Fibroblast of lung (primary cell): ENCODE data around the gene VTI1B. TPM values are rescaled to one million over a fixed set of nuclear protein-coding genes. Genes with fewer than 3 reads are reported as not detected.

Experiments
- DNase-seq, 2 donors: peaks; one replicate each; pipeline versions ENCODE4 v3.0.0 to v3.0.0-alpha.2; 2010; ENCODE audit warnings: low read depth in 2 of 2
- H2AFZ ChIP-seq: 2 replicates; pipeline ENCODE4 v1.5.1; 2012; ENCODE audit warnings: low read length, control low read depth, inconsistent platforms
- H3K27ac ChIP-seq: 2 replicates; pipeline ENCODE4 v1.5.1; 2011; ENCODE audit warnings: low read length, control low read depth; ENCODE audit not compliant: insufficient read depth
- H3K27me3 ChIP-seq: 2 replicates; pipeline ENCODE4 v1.5.1; 2011; ENCODE audit warnings: mild to moderate bottlenecking, low read length; ENCODE audit not compliant: control insufficient read depth, insufficient read depth
- H3K36me3 ChIP-seq: 2 replicates; pipeline ENCODE4 v1.5.1; 2011; ENCODE audit warnings: low read length; ENCODE audit not compliant: control insufficient read depth, insufficient read depth
- H3K4me1 ChIP-seq: 2 replicates; pipeline ENCODE4 v1.5.1; 2011; ENCODE audit warnings: low read length; ENCODE audit not compliant: control insufficient read depth, insufficient read depth; ENCODE audit errors: extremely low read depth
- H3K4me2 ChIP-seq: 2 replicates; pipeline ENCODE4 v1.5.1; 2011; ENCODE audit warnings: low read length, control low read depth; ENCODE audit not compliant: insufficient read depth; ENCODE audit errors: extremely low read depth
- H3K4me3 ChIP-seq, 4 experiments: fragments of 200-600 bp in 1 of 4; sonication (generic) in 1 of 4; replicated peaks in 1 of 4; 2 replicates each; pipeline ENCODE4 v1.5.1; 2011 to 2016; ENCODE audit warnings: low read length in 4 of 4, low read depth in 3 of 4, mild to moderate bottlenecking in 3 of 4, control low read depth in 2 of 4, inconsistent platforms in 1 of 4, mixed read lengths in 1 of 4; ENCODE audit not compliant: insufficient read depth in 1 of 4; ENCODE audit errors: control extremely low read depth in 1 of 4
- H3K79me2 ChIP-seq: 2 replicates; pipeline ENCODE4 v1.5.1; 2012; ENCODE audit warnings: mild to moderate bottlenecking, low read length, inconsistent platforms; ENCODE audit not compliant: control insufficient read depth, insufficient read depth
- H3K9ac ChIP-seq: 2 replicates; pipeline ENCODE4 v1.5.1; 2011; ENCODE audit warnings: mild to moderate bottlenecking, low read length, control low read depth; ENCODE audit not compliant: insufficient read depth
- H3K9me3 ChIP-seq: 2 replicates; pipeline ENCODE4 v1.5.1; 2012; ENCODE audit warnings: low read depth, low read length; ENCODE audit not compliant: control insufficient read depth, insufficient read depth
- H4K20me1 ChIP-seq: 2 replicates; pipeline ENCODE4 v1.5.1; 2011; ENCODE audit warnings: low read length; ENCODE audit not compliant: control insufficient read depth, insufficient read depth; ENCODE audit errors: extremely low read depth
- CTCF ChIP-seq, 2 donors: IDR thresholded peaks in 1 of 2; conservative IDR thresholded peaks in 1 of 2; 1 replicate in 1 of 2; 2 replicates in 1 of 2; pipeline ENCODE4 v1.5.1; 2011 to 2012; ENCODE audit warnings: low read length in 2 of 2, control low read depth in 1 of 2, inconsistent platforms in 1 of 2, low read depth in 1 of 2, mild to moderate bottlenecking in 1 of 2
- EZH2 ChIP-seq: IDR thresholded peaks from 2 replicates; pipeline ENCODE4 v1.5.1; 2012; ENCODE audit warnings: low read length, control low read depth, mild to moderate bottlenecking; ENCODE audit errors: missing control alignments
- polyA plus RNA-seq, 2 donors: library from polyadenylated mRNA; depleted of rRNA in 1 of 2; stranded (reverse) in 1 of 2; unstranded in 1 of 2; fragments of >200 nt; gene quantifications; 2 replicates each; pipeline ENCODE4 v1.2.1, GENCODE V29; 2011 to 2012; ENCODE audit warnings: missing spikeins in 1 of 2
- total RNA-seq: library from RNA; depleted of rRNA; stranded (reverse); fragments of >200 nt; gene quantifications from 2 replicates; pipeline ENCODE4 v1.2.1, GENCODE V29; 2014

The VTI1B gene
- total and polyA plus RNA-seq, 2 donors (not counting 1 experiment from before 2014, with no cell fraction given), result 67.9 to 89.8 TPM

DNA sequence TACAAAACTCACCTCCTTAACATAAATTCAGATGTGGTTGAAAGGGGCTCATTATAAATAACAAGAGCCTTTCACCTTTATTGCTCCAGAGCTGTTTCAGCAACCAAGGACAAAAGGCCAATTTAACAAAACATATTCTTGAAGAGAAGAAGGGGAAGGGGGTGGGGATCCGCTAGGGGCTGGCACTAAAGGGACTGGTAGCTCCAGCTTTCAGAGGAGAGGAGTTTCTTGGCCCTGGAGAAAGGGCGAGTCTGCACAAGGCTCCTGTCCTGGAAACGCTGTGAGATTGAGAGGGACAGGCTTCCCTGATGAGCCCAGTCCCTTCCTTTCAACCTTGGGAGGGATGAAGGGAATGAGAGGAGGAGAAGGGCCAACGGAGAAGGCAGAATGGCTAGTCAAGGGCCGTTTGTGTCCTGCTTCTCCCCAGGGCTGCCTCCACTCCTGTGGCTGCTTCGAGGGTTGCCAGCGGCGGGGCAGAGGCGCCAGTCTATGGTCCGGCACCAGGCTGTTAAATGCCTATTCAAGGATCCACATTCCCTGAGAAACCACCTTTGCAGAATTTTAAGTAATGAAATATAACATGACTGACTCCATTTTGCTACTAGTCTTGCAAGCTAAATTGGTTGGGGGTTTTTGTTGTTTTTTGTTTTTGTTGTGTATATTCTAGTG lies 64.7 kb downstream of the VTI1B start:
- TF ChIP-seq EZH2, result no peak
- TF ChIP-seq CTCF (conservative IDR thresholded peaks at IDR 0.05 in 1 of 2, IDR thresholded peaks at IDR 0.05 in 1 of 2; ENCODE audit: low read depth in 1 of 2, low read length in 2 of 2), result no peak
- Histone ChIP-seq H3K27me3 (peaks cover 14% of the 10 kb centered on the region), H2AFZ (no peak overlapping the region), H3K4me2 (no peak overlapping the region), H3K4me1 (no peaks in the 10 kb centered on the region), H3K9me3 (no peaks in the 10 kb centered on the region), H3K36me3 (no peaks in the 10 kb centered on the region), H3K79me2 (no peaks in the 10 kb centered on the region), H3K9ac (no peak overlapping the region), H3K27ac (no peak overlapping the region), H3K4me3 (no peak overlapping the region), H4K20me1 (no peaks in the 10 kb centered on the region)
- no peak for DNase-seq

DNA sequence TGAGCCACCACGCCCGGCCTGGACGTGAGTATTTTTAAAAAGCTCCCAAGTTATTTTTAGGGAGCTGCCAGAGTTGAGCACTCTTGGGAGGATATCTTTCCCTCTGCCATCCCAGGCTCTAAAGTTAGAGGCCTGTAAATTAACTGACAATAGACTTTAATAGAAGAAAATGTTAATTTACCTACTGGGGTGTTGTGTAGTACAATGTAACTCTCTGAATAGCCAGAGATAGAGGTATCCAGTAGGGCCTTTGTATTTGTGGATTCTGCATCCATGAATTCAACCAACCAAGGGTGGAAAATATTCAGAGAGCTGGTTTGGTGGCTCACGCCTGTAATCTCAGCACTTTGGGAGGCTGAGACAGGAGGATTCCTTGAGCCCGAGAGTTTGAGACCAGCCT lies 66.8 kb downstream of the VTI1B start:
- H3K27ac ChIP-seq, result no peak overlapping the region
- no peak for DNase-seq
- no peaks in the 10 kb centered on the region for H4K20me1 ChIP-seq

DNA sequence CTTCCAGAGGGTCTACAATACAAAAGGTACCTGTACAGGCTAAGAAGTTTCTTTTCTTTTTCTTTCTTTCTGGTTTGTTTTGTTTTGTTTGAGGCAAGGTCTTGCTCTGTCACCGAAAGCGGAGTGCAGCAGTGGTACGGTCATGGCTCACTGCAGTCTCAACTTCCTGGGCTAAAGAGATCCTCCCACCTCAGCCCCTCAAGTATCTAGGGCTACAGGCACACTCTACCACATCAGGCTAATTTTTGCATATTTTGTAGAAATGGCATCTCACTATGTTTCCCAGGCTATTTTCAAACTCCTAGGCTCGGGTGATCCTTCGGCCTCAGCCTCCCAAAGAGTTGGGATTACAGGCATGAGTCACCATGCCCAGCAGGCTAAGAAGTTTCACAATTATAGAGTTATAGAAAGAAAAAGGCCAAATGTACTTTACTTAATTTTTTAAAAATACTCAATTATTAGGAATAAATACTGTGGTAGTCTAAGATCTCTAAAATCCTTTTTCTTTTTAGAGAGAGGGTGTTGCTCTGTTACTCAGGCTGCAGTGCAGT lies 71.4 kb downstream of the VTI1B start:
- H3K79me2 ChIP-seq, result no peaks in the 10 kb centered on the region
- H3K36me3 ChIP-seq, result no peaks in the 10 kb centered on the region
- no peak overlapping the region for H3K9ac ChIP-seq
- no peak overlapping the region for H3K27ac ChIP-seq
- no peaks in the 10 kb centered on the region for H4K20me1 ChIP-seq
- no peak overlapping the region for H2AFZ ChIP-seq
- H3K9me3 ChIP-seq, result no peaks in the 10 kb centered on the region
- H3K4me3 ChIP-seq, result no peak overlapping the region
- DNase-seq, result no peak
- H3K4me1 ChIP-seq, result no peaks in the 10 kb centered on the region
- H3K27me3 ChIP-seq, result peaks cover 3% of the 10 kb centered on the region
- no peak overlapping the region for H3K4me2 ChIP-seq
- TF ChIP-seq CTCF (conservative IDR thresholded peaks at IDR 0.05 in 1 of 2, IDR thresholded peaks at IDR 0.05 in 1 of 2; ENCODE audit: low read depth in 1 of 2, low read length in 2 of 2), result no peak

More for the DNA sequence above, 66.8 kb downstream of the VTI1B start:
- H3K79me2 ChIP-seq, result no peaks in the 10 kb centered on the region
- H3K4me1 ChIP-seq, result no peaks in the 10 kb centered on the region
- no peak overlapping the region for H3K4me2 ChIP-seq
- no peaks in the 10 kb centered on the region for H3K36me3 ChIP-seq
- no peak overlapping the region for H3K4me3 ChIP-seq
- peaks cover 5% of the 10 kb centered on the region for H3K27me3 ChIP-seq
- no peak overlapping the region for H2AFZ ChIP-seq
- no peaks in the 10 kb centered on the region for H3K9me3 ChIP-seq
- H3K9ac ChIP-seq, result no peak overlapping the region
- TF ChIP-seq CTCF (conservative IDR thresholded peaks at IDR 0.05 in 1 of 2, IDR thresholded peaks at IDR 0.05 in 1 of 2; ENCODE audit: low read depth in 1 of 2, low read length in 2 of 2) (no peak), EZH2 (no peak)
